Bladder microvascular endothelial cell (primary cell): ENCODE measurements around the gene IQCN. TPM values are rescaled to one million over a fixed set of nuclear protein-coding genes. Genes with fewer than 3 reads are reported as not detected.

ENCODE experiments used
- total RNA-seq: library from RNA; depleted of rRNA; stranded (reverse); fragments of >200 nt; gene quantifications from 2 replicates; pipeline ENCODE4 v1.2.3, GENCODE V29; 2014

Gene IQCN, protein sequence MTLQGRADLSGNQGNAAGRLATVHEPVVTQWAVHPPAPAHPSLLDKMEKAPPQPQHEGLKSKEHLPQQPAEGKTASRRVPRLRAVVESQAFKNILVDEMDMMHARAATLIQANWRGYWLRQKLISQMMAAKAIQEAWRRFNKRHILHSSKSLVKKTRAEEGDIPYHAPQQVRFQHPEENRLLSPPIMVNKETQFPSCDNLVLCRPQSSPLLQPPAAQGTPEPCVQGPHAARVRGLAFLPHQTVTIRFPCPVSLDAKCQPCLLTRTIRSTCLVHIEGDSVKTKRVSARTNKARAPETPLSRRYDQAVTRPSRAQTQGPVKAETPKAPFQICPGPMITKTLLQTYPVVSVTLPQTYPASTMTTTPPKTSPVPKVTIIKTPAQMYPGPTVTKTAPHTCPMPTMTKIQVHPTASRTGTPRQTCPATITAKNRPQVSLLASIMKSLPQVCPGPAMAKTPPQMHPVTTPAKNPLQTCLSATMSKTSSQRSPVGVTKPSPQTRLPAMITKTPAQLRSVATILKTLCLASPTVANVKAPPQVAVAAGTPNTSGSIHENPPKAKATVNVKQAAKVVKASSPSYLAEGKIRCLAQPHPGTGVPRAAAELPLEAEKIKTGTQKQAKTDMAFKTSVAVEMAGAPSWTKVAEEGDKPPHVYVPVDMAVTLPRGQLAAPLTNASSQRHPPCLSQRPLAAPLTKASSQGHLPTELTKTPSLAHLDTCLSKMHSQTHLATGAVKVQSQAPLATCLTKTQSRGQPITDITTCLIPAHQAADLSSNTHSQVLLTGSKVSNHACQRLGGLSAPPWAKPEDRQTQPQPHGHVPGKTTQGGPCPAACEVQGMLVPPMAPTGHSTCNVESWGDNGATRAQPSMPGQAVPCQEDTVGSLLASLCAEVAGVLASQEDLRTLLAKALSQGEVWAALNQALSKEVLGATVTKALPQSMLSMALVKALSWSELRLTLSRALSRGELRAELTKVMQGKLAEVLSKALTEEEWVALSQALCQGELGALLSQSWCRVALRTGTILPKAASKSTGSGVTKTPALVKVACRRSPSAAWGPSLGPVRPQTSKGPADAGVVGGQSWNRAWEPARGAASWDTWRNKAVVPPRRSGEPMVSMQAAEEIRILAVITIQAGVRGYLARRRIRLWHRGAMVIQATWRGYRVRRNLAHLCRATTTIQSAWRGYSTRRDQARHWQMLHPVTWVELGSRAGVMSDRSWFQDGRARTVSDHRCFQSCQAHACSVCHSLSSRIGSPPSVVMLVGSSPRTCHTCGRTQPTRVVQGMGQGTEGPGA (N-terminal part only)
- total RNA-seq = 0.16 and 0.31 TPM in 2 replicates

DNA sequence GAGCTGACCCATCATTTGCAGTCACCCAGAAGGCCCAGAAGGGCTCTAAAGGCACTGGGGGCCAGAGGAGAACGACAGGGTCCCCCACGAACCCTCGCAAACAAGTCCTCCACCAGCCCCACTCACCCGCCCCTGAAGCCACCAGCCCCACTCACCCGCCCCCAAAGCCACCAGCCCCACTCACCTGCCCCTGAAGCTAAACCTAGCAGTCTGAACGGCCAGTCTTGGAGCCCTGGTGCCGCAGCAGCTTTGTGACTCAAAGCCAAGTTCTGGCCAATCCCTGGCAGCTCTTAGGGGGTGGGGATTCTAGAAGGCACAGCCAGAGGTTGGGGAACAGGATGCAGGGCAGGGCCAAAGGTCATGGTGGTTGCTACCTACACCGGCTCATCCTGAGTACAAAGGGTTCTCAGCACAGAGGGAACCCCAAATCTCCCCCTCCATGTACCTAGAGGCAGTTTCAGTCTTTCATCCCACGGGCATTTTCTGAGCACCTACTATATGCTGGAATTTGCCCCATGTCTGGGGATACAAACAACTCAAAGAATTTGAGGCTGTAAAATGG, at the start of gene IQCN:
Gene IQCN, minus strand, starts transcription at position 234 of the 562 bp plus-strand sequence. CDS start 4,974 bp downstream, outside the sequence.

DNA sequence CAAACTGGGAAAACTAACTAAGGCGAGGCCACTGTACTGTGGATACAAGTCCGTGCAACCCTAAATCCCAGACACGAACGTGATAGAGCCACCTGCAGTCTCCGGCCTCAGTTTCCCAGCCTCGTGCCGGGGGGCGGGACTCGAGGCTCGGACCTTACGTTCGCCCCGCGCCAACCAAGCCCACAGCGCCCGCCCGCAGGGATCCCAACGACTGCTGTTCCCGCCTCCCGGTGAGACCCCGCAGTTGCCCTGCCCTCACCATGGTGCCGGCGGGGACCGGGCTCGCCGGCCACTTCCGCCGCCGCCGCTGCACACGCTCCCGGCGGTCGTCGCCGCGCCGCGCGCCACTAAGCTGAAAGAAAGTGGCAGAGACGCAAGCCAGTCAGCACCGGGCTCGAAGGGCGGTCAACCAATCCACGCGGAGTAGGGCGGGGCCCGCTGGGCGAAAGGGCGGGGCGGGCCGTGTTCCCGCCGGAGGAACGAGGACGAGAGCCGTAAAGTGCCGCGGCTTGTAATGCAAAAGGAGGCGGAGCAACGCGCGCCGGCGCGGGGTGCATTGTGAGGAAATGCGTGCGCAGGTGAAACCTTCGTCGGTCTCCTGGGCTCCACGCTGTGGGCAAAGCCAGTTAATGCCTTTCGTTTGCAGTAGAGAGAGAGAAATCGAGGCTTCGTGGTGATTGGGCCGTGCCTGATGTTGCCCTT, 48.7 kb upstream of the IQCN start, which contains the start of gene LSM4:
Gene LSM4, minus strand, starts transcription at position 318 of the 702 bp plus-strand sequence. Its CDS starts 56 bp downstream, at position 262.

DNA sequence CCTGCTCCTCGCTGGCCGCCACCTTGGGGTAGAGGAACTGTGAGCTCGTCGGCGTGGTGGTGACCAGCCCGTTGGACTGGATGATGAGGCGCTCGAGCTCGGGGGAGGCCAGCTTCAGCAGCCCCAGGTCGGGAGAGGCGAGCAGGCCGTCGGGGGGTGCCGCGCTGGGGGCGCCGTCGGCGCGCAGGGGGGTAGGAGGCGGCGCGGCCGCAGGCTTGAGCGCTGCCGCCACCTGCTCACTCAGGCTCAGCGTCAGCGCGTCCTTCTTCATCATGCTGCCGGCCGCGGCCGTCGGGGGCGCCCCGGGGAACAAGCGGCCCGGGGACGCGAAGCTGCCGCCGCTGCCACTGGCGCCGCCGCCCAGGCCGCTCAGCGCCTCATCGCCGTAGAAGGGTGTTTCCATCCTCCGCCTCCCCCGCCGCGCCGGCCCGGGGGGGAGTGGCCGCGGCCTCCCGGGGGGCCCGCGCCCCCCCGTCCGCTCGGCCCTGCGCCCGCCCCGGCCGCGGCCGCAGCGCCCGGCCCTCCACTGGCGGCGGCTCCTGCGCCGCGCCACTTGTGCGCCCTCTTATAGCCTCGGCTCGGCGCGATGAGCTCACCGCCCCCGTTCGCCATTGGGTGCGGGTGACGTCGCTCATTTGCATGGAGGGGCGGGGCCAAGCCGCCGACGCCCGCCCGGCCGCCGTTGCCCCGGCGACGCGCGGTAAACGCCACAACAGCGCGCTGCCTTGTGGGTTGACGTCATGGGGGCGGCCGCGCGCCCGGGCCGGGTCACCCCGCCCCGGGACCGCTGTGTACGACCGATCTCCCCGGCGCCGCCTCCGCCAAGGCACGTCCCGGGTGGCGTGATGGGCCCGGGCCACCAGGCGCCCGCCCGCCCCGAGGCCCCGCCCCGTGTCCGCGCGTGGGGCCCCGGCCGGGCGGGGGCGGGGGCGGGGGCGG, 7.1 kb upstream of the IQCN start, which contains the start of gene JUND:
Gene JUND, minus strand, starts transcription at position 541 of the 939 bp plus-strand sequence. Its CDS starts 138 bp downstream, at position 403.

DNA sequence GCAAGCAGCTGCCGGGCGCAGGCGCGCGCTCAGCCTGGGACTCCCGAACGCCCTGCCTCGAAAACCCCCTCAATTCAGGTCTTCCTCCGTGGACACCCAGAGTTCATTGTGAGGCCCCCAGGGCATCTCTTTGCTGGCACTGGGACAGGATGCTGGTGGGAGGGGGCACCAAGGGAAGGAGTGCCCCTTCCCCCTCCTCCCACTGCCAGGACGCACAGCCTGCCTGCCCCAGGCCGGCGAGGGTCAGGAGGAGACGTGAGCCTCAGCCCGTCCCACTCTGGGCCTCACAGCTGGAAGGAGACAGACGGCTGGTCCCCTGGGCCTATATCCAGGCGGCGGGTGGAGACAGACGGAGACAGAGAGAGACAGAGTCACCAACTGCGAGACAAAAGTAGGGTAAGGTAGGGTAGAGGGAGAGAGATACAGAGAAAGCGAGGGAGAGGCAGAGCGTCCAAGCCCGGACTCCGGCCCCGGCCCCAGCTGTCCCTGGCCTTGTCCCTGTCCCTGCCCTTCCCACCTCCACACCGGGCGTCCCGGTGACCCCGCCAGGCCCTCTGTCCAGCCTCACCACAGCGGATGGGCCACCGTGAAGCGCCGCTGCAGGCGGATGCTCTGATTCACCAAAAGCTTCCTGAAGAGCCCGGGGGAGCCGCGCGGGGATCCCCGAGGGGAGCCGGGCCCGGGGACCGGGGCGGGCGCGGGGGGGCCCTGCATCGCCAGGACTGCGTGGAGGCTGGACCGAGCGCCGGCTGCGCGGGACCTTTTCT, 48.4 kb downstream of the IQCN start, which contains the start of gene PDE4C:
Gene PDE4C, minus strand, starts transcription at position 737 of the 767 bp plus-strand sequence. Its CDS starts 23 bp downstream, at position 714.

Other genes with a start within 250 kb of the IQCN start
- gene IL12RB1, start 187.5 kb downstream of the IQCN start, total RNA-seq = 0.31 and 0.49 TPM in 2 replicates
- 1.1 and 4.7 TPM in 2 replicates for gene MAST3, start 176.7 kb downstream of the IQCN start, total RNA-seq
- 0.97 and 3.7 TPM in 2 replicates for gene PIK3R2, start 121.3 kb downstream of the IQCN start, total RNA-seq
- 4.4 and 5.7 TPM in 2 replicates for gene IFI30, start 100.6 kb downstream of the IQCN start, total RNA-seq
- gene MPV17L2, start 81.2 kb downstream of the IQCN start, total RNA-seq = 7.8 and 9.3 TPM in 2 replicates
- gene RAB3A, start 70.4 kb downstream of the IQCN start, total RNA-seq = 0.16 and 0.94 TPM in 2 replicates
- gene PDE4C, start 48.0 kb downstream of the IQCN start, total RNA-seq = 0.16 and 0.25 TPM in 2 replicates
- 101 TPM in 2 replicates for gene JUND, start 7.2 kb upstream of the IQCN start, total RNA-seq
- 109 and 140 TPM in 2 replicates for gene LSM4, start 48.6 kb upstream of the IQCN start, total RNA-seq
- 18.6 and 21.6 TPM in 2 replicates for gene PGPEP1, start 66.1 kb upstream of the IQCN start, total RNA-seq
- 54.4 and 214 TPM in 2 replicates for gene GDF15, start 111.7 kb upstream of the IQCN start, total RNA-seq
- not detected in 2 replicates for gene LRRC25, start 123.2 kb upstream of the IQCN start, total RNA-seq
- gene SSBP4, start 144.9 kb upstream of the IQCN start, total RNA-seq = 46.1 and 56.0 TPM in 2 replicates
- 28.7 and 74.6 TPM in 2 replicates for gene ISYNA1, start 163.7 kb upstream of the IQCN start, total RNA-seq
- 13.4 and 16.6 TPM in 2 replicates for gene ELL, start 247.6 kb upstream of the IQCN start, total RNA-seq